Gastrocnemius medialis (tissue), 4 donors: ENCODE measurements around the gene RYR2.

Experiments
- CTCF ChIP-seq, 5 experiments: fragments of 450-650 bp in 3 of 5; fragments of 200-600 bp in 2 of 5; sonication (generic) in 2 of 5; IDR thresholded peaks in 4 of 5; conservative IDR thresholded peaks in 1 of 5; 1 replicate in 4 of 5; 2 replicates in 1 of 5; pipeline ENCODE4 v1.5.1; 2016 to 2019; ENCODE audit warnings: antibody characterized with exemption in 5 of 5, mild to moderate bottlenecking in 3 of 5, moderate library complexity in 3 of 5
- POLR2A ChIP-seq, 2 donors: fragments of 450-650 bp; IDR thresholded peaks; one replicate each; pipeline ENCODE4 v1.6.1; 2017; ENCODE audit warnings: antibody characterized with exemption in 2 of 2, mild to moderate bottlenecking in 2 of 2, moderate library complexity in 2 of 2

GRCh38 chr1:237695878-237696277 is 653.9 kb downstream of the RYR2 start:
- TF ChIP-seq POLR2A (IDR thresholded peaks at IDR 0.05) (no peak), CTCF (IDR thresholded peaks at IDR 0.05 in 4 of 5, conservative IDR thresholded peaks at IDR 0.05 in 1 of 5) (no peak)
